Panc1 (cell line): Measurements from ENCODE around the gene NAGS.

ENCODE experiments used
- CTCF ChIP-seq: fragments of 450-650 bp; IDR thresholded peaks from 2 replicates; pipeline ENCODE4 v1.5.1; 2017; ENCODE audit warnings: mild to moderate bottlenecking
- POLR2AphosphoS5 ChIP-seq: IDR thresholded peaks from 2 replicates; pipeline ENCODE4 v1.6.1; 2012; ENCODE audit warnings: mild to moderate bottlenecking, low read depth, low read length, moderate library complexity
- REST ChIP-seq, 2 experiments: IDR thresholded peaks; 2 replicates each; pipeline ENCODE4 v1.6.1; 2011 to 2012; ENCODE audit warnings: low read depth in 2 of 2, control low read depth in 1 of 2, low read length in 1 of 2, mild to moderate bottlenecking in 1 of 2, moderate library complexity in 1 of 2; ENCODE audit not compliant: insufficient read depth in 1 of 2
- SIN3A ChIP-seq: IDR thresholded peaks from 2 replicates; pipeline ENCODE4 v1.6.1; 2012; ENCODE audit warnings: low read depth, mild to moderate bottlenecking, low read length, moderate library complexity, borderline replicate concordance; ENCODE audit not compliant: insufficient read depth

GRCh38 chr17:44033861-44034408 is 29.5 kb downstream of the NAGS start:
- no peak for TF ChIP-seq CTCF
- TF ChIP-seq REST (IDR thresholded peaks at IDR 0.05; ENCODE audit: insufficient read depth in 1 of 2, low read depth in 2 of 2, low read length in 1 of 2), result no peak
- no peak for TF ChIP-seq SIN3A
- no peak for TF ChIP-seq POLR2AphosphoS5
